NT2/D1 (cell line): ENCODE data around the gene ABCA13.

Experiments
- SUZ12 ChIP-seq: IDR thresholded peaks from 2 replicates; pipeline ENCODE4 v1.6.1; 2011; ENCODE audit not compliant: insufficient read length, insufficient read depth; ENCODE audit errors: extremely low read depth
- YY1 ChIP-seq: IDR thresholded peaks from 2 replicates; pipeline ENCODE4 v1.6.1; 2011; ENCODE audit not compliant: insufficient read length, insufficient read depth
- ZNF274 ChIP-seq: IDR thresholded peaks from 2 replicates; pipeline ENCODE4 v1.6.1; 2011; ENCODE audit warnings: mild to moderate bottlenecking, low read depth, low read length

DNA sequence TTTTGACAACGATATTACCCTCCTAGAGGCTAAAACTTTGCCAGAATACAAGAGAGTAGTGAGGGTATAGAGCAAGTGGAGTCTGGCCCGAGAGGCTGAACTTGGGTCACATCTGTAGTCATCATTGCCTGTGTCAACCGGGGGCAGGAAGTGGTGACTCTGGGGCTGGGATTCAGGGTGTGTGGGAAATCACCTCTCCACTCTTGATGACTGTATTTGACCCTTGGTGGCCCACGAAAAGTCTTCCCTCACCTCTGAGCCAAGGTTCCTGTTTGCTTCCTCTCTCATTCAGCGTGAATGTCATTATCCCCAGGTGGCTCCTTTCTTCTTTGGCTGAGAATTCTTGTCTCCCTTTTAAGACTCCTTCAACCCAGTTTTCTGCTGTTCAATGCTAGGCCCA is 240.4 kb downstream of the ABCA13 start:
- TF ChIP-seq YY1 (no peak), ZNF274 (no peak), SUZ12 (no peak)
